Esophagus muscularis mucosa (tissue), 4 donors: ENCODE data around the gene BBS1.

Experiments used
- CTCF ChIP-seq, 3 experiments: fragments of 200-600 bp in 2 of 3; fragments of 450-650 bp in 1 of 3; sonication (generic) in 2 of 3; IDR thresholded peaks; one replicate each; pipeline ENCODE4 v1.5.1; 2017 to 2019; ENCODE audit warnings: antibody characterized with exemption in 3 of 3, mild to moderate bottlenecking in 2 of 3, moderate library complexity in 1 of 3
- EP300 ChIP-seq: sonication (generic); formaldehyde crosslinking; IDR thresholded peaks from one replicate; pipeline ENCODE4 v1.6.1; 2017; ENCODE audit warnings: antibody characterized with exemption
- POLR2A ChIP-seq: fragments of 450-650 bp; IDR thresholded peaks from one replicate; pipeline ENCODE4 v1.6.1; 2017; ENCODE audit warnings: antibody characterized with exemption, moderate library complexity, mild to moderate bottlenecking, low read depth
- POLR2AphosphoS5 ChIP-seq, 2 donors: sonication (generic); formaldehyde crosslinking; IDR thresholded peaks; one replicate each; pipeline ENCODE4 v1.6.1; 2017; ENCODE audit warnings: antibody characterized with exemption in 2 of 2

- TF ChIP-seq POLR2AphosphoS5 (IDR thresholded peaks at IDR 0.05) (no peak), POLR2A (no peak), CTCF (IDR thresholded peaks at IDR 0.05) (no peak), EP300 (no peak)
Observed at GRCh38 chr11:66484806-66485380, 25.5 kb upstream of the BBS1 start.
